ENCODE measurements around the gene PSMA6. TPM values are rescaled to one million over a fixed set of nuclear protein-coding genes. Genes with fewer than 3 reads are reported as not detected.

PSMA6 gene
- total and polyA plus RNA-seq, 2 of the 8 experiments (the other 6 are each of a cell fraction or from before 2014, with no cell fraction given) = 180 to 238 TPM

- Histone ChIP-seq H2BK20ac (ENCODE audit: low read length) (no peak overlapping the region), H2AFZ (ENCODE audit: low read length) (no peak overlapping the region), H3K36me3 (ENCODE audit: control insufficient read depth in 2 of 4, insufficient read depth in 4 of 4, low read length in 3 of 4) (peaks cover 0 to 5% (median 2%) of the 10 kb centered on the region in 4 experiments; a peak in 4 of 8 replicates), H3K79me1 (ENCODE audit: low read depth, low read length) (no peaks in the 10 kb centered on the region), H3K4me3 (ENCODE audit: extremely low read depth in 1 of 4, insufficient read depth in 2 of 4, low read depth in 3 of 4, low read length in 4 of 4) (no peak overlapping the region), H3K4ac (replicated peaks; ENCODE audit: insufficient read length, low read depth, low read length) (no peak overlapping the region), H2BK120ac (replicated peaks; ENCODE audit: low read depth, low read length) (no peak overlapping the region), H2BK5ac (ENCODE audit: low read depth, low read length) (no peak overlapping the region), H3K27ac (ENCODE audit: low read depth, low read length) (no peak overlapping the region), H3K56ac (replicated peaks; ENCODE audit: insufficient read length, low read depth, low read length) (no peak overlapping the region), H2AK5ac (ENCODE audit: low read depth, low read length) (no peak overlapping the region), H3K23ac (ENCODE audit: insufficient read length) (no peak overlapping the region), H4K5ac (ENCODE audit: insufficient read length, low read depth, low read length) (no peak overlapping the region), H4K8ac (ENCODE audit: extremely low read depth, insufficient read depth, low read length) (no peak overlapping the region), H3K4me1 (replicated peaks in 1 of 4; ENCODE audit: control insufficient read depth in 3 of 4, insufficient read depth in 4 of 4, low read length in 3 of 4) (no peaks in the 10 kb centered on the region), H3K79me2 (ENCODE audit: control insufficient read depth in 1 of 2, insufficient read depth in 2 of 2, low read length in 2 of 2) (no peaks in the 10 kb centered on the region), H3K4me2 (ENCODE audit: insufficient read depth in 1 of 2, low read depth in 2 of 2, low read length in 2 of 2) (no peak overlapping the region), H2BK12ac (ENCODE audit: low read depth, low read length) (no peak overlapping the region), H4K20me1 (replicated peaks in 1 of 2; ENCODE audit: control insufficient read depth in 1 of 2, insufficient read depth in 2 of 2, low read length in 2 of 2) (no peaks in the 10 kb centered on the region), H4K91ac (replicated peaks; ENCODE audit: insufficient read length, low read length) (no peak overlapping the region), H3K9me3 (ENCODE audit: insufficient read depth in 2 of 2, low read depth in 1 of 2, low read length in 1 of 2) (no peaks in the 10 kb centered on the region), H3K14ac (ENCODE audit: insufficient read length) (no peak overlapping the region), H3K18ac (ENCODE audit: extremely low read depth, low read length) (no peak overlapping the region), H3K27me3 (replicated peaks in 1 of 4; ENCODE audit: control insufficient read depth in 3 of 4, extremely low read depth in 1 of 4, insufficient read depth in 3 of 4, low read length in 3 of 4) (no peaks in the 10 kb centered on the region), H2BK15ac (ENCODE audit: low read length) (no peak overlapping the region), H3K9ac (replicated peaks in 1 of 4; ENCODE audit: extremely low read depth in 1 of 4, low read depth in 3 of 4, low read length in 3 of 4) (no peak overlapping the region), H3K23me2 (ENCODE audit: low read depth, low read length) (no peaks in the 10 kb centered on the region)
- DNase-seq (ENCODE audit: low read depth in 1 of 2, low spot score in 2 of 2) = no peak
- no peak for TF ChIP-seq RBBP5 (IDR thresholded peaks at IDR 0.05; ENCODE audit: borderline replicate concordance, low read depth, low read length)
- no peak for TF ChIP-seq BCL11A (IDR thresholded peaks at IDR 0.05; ENCODE audit: low read depth in 2 of 2, low read length in 2 of 2)
- TF ChIP-seq GABPA (IDR thresholded peaks at IDR 0.05; ENCODE audit: borderline replicate concordance, insufficient read depth, low read length) = no peak
- CTCF ChIA-PET (ENCODE audit: partially characterized antibody) = interaction anchor here (1.2 to 1.7 kb wide), 2 partner anchors 11 to 46 kb away, joined by 3 to 8 read pairs; no protein-coding TSS in a partner anchor
- FAIRE-seq = no peak
- POLR2A ChIA-PET (ENCODE audit: partially characterized antibody) = interaction anchor here (0.6 kb wide), 1 partner anchor 579 kb away, joined by 3 read pairs; no protein-coding TSS in a partner anchor
- WGBS, 2 experiments (ENCODE audit: extremely low coverage in 1 of 2, insufficient coverage in 1 of 2, insufficient read length in 1 of 2, insufficient replicate concordance in 2 of 2, low coverage in 1 of 2, low lambda C conversion rate in 2 of 2, missing lambda C conversion rate in 1 of 2) = 92% methylated on average over 2 of the region's 2 CpGs; no CpG with 5 or more reads in 1 of the 2 experiments
Observed at GRCh38 chr14:35274805-35275204, 17.4 kb upstream of the PSMA6 start.
